Islet of Langerhans (tissue), 1 donor: Measurements from ENCODE around the gene KIF26B.
"Not testable (repeated sequence)": the region's sequence is repeated elsewhere in the genome, so short reads cannot be mapped to it uniquely, and the experiment has no call there.

ENCODE experiments used
- FAIRE-seq: peaks from one replicate; lab custom pipeline; 2011; peaks lifted over from hg19 to GRCh38; lab: Jason Lieb, UNC

KIF26B gene

DNA sequence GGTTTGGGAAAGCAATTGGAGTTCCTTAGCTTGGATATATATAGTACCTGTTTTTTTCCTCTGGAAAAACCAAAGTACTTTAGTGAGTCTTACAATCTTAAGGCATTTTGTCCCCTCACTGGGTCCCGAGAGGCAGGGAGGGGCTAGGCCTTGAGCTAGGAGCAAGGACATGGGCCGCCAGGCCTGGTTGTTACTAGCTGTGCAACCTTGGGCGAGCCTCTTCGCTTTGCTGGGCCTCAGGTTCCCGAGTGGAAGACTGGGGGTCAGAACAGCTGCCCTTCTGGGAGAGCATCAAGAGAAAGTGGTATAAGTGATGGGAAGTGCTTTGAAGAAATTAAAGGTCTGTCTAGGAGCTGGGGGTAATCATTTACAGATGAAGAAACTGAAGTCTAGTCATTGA lies 553.2 kb downstream of the KIF26B start:
- FAIRE-seq, result no peak

DNA sequence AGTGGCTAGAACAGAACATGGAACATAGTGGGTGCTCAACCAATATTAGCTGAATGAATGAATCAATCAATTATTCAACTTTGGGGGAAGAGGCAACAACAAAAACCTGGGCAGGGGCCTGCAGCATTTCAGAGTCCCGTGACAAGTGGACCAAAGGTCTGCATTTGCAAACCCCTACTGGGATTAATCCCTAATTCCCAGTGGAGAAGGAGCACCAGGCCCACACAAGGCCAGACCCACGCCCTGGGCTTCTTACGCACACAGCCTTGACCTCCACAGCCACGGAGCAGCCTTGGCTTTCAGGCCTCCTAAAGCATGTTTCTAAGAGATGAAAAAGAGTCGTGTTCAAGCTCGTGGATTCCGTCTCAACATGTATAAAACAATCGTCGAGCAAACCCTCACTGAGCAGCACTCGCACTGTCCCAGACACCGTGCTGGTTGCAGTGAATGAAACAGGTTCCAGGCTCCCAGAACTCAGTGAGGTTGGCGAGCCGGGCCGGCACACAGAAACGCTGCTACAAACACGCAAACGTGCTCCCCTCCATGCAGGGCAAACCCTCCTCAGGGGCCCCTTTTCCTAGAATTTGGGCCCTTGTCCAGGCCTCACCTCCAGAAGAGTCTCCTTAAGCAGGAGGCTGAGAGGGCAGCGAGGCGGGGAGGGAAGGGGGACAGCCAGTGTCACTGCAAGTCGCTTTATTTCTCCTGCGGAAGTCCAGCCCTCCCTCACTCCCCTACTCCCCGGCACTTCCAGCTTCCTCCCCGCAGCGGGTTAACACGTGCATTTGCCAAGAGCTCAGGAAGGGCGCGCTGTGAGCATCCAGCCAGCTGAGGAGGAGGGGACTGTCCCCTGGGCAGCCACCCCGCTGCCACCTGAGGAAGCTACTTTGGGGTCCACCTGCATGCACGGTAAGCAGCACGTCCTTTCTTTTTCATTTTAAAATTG lies 556.4 kb downstream of the KIF26B start:
- FAIRE-seq, result no peak

DNA sequence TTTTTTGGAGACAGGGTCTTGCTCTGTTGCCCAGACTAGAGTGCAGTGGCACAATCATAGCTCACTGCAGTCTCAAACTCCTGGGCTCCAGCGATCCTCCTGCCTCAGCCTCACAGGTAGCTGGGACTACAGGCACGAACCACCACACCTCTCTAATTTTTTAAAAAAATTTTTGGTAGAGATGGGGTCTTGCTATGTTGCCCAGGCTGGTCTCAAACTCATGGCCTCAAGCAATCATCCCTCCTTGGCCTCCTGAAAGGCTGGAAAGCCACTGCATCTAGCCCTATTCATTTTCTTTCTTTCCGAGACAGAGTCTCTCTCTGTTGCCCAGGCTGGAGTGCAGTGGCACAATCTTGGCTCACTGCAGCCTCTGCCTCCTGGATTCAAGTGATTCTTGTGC lies 559.2 kb downstream of the KIF26B start:
- FAIRE-seq, result not testable (repeated sequence)

DNA sequence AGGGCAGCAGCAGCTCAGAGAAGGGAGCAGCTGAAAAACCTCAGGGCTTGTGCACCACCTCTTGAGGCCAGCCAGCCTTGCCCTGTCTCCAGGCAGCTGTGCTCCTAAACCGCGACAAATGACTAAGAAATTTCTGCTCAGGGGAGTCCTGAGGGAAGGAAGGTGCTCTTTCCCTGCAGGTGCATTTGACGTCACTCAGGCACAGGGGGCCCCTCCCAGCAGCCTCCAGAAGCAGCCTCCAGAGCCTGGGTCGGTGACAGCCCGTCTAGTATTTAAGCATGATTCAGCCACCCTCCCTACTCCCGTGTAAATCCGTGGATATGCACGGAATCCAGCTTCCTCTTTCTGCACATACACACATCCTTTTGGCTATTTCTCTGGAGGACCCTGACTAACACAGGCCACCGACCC lies 560.5 kb downstream of the KIF26B start:
- FAIRE-seq, result no peak

DNA sequence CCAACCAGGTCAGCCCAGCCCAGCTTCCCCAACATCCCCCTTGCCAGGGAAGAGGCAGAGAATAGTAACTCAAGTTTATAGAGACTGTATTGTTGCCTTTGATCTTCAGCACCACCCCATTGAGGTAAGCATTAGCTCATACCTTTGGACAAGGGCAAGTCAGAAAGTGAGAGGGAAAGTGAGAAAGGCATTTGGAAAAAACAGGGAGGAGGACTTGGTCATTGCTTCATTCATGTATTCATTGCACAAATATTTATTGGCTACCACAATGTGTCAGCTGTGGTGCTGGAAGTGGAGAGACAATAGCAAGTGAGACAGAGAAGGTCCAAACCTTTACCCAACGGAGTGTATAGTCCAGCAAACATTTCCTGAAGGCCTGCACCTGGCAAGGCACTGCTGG lies 561.2 kb downstream of the KIF26B start:
- no peak for FAIRE-seq

DNA sequence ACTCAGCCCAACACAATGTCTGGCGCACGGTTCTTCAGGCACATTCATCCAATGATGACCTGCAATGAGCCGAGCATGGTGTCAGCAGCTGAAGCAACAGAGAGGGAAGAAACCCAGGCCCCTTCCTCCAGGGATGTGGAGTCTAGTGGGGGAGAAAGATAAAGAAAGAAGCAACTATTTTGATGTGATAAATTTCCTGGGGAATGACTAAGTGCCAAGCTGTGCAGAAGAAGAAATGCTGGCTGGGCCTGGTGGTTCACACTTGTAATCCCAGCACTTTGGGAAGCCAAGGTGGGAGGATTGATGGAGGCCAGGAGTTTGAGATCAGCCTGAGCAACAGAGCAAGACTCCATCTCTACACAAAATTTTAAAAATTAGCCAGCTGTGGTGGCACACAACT lies 561.8 kb downstream of the KIF26B start:
- FAIRE-seq, result no peak

DNA sequence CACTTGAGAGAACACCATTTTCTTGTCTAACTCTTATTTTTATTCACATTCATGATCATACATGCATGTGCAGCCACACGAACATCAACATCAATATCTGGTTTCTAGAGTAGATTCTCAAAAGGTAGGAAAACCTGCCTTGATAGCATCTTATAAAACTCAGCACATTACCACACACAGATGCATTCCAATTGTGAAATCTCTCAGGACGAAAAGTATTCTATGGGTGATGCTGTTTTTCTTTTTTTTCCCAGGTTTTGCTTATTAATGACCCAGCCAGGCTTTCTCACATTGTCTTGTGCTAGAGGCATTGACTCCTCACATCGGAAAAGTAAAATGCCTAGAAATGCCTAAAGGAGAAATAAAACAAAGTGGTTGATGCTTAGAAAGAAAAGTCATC lies 562.8 kb downstream of the KIF26B start:
- no peak for FAIRE-seq

DNA sequence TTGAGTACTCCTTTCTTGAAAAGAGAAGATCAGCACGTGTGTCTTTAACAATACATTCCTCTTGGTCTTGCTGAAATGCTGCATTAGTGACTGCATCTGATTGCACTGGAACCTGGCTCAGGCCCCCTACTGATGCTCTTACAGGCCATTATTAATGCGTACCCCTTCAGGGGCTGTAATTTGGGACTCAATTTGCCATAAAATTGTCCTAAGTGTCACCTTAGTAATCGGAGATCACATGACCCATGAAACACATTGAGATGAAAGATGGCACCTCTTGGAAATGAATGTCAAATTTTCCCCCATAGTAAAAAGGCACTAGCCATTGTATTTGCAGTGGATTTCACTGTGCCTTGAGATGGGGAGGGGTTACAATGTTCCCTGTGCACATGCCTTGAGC lies 563.3 kb downstream of the KIF26B start:
- no peak for FAIRE-seq

DNA sequence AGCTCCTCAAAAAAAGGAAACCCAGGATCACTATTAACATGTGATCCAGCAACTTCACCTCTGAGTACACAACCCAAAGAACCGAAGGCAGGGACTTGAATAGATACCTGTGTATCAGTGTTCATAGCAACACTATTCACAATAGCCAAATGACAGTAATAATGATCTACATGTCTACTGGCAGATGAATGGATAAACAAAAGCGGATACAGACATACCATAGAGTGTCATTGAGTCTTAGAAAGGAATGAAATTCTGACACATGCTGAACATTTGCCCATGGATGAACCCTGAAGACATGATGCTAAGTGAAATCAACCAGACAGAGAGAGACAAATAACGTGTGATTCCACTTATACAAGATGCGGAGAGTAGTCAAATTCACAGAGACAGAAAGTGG lies 564.2 kb downstream of the KIF26B start:
- no peak for FAIRE-seq

DNA sequence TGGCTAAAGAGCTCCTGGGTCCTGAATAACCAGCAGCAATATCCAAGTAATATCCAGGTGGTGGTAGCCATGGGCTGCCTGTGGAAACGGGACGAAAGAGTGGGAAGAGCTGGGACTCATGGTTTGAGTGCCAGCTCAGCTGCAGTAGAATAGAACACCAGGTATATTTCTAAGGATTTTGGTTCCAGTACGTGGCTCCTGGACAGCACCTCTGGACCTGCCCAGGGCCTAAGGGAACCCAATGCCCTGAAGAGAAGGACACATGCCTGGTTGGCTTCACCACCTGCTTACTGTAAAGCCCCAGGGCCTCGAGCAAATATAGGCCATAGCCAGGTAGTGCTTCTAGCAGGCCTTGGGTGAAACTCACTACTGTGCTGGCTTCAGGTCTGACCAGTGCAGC lies 566.7 kb downstream of the KIF26B start:
- FAIRE-seq, result no peak

DNA sequence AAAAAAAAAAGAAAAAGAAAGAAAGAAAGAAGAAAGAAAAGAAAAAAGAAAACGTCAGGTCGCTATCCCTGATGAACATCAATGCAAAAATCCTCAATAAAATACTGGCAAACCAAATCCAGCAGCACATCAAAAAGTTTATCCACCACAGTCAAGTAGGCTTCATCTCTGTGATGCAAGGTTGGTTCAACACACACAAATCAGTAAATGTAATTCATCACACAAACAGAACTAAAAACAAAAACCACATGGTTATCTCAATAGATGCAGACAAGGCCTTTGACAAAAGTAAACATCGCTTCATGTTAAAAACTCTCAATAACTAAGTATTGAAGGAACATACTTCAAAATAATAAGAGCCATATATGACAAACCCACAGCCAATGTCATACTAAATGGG lies 573.2 kb downstream of the KIF26B start:
- FAIRE-seq, result not testable (repeated sequence)

DNA sequence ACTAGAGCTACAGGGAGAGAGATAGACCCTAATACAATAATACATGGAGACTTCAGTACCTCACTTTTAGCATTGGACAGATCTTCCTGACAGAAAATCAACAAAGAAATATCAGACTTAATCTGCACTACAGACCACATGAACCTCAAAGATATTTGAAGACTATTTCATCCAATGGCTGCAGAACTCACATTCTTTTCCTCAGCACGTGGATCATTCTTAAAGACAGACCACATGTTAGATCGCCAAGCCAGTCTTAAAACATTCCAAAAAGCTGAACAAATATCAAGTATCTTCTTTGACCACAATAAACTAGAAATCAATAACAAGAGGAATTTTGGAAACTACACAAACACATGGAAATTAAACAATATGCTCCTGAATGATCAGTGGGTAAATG lies 576.0 kb downstream of the KIF26B start:
- no peak for FAIRE-seq

DNA sequence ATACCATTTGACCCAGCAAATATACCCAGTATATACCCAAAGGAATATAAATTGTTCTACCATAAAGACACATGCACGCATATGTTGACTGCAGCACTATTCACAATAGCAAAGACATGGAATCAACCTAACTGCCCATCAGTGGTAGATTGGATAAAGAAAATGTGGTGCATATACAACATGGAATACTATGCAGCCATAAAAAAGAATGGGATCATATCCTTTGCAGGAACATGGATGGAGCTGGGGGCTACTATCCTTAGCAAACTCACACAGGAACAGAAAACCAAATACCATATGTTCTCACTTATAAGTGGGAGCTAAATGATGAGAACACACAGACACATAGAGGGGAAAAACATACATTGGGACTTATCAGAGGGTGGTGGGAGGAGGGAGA lies 585.6 kb downstream of the KIF26B start:
- FAIRE-seq, result not testable (repeated sequence)

DNA sequence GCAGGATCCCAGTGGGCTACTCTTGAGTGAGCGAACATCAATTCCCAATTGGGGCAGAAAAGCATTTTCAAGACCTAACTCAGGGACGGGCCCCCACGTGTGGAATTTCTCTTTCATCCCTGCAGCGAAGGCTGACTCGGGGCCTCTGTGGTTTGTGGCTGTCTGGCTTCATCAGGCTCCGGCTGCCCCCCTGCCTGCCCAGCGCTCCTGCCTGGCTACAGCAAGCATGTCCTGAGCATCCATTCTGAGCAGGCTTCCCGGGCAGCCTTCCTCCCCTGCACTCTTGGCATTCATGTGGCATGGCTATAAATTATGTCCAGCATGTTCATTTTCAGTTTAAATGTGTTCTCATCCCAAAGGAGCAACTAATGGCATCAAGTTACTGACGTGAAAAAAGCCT lies 588.1 kb downstream of the KIF26B start:
- no peak for FAIRE-seq

DNA sequence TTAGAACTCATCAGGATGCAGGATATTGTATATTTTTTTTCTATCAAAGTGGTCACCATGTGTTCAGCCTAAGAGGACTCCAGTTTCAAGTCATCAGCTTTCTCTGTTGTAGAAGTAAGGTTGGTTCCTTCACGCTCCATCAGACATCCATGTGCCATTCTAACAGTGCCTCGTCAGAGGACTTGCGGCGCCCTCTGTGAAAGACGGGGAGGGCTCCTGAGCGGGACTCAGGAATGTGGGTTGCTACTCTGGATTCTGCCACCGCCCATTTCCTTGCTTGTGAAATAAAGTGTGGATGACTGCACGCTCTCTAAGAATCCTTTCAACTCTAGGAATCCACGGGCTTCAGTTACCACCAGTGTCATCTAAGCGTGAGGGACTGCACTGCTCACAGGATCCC lies 593.5 kb downstream of the KIF26B start:
- no peak for FAIRE-seq

DNA sequence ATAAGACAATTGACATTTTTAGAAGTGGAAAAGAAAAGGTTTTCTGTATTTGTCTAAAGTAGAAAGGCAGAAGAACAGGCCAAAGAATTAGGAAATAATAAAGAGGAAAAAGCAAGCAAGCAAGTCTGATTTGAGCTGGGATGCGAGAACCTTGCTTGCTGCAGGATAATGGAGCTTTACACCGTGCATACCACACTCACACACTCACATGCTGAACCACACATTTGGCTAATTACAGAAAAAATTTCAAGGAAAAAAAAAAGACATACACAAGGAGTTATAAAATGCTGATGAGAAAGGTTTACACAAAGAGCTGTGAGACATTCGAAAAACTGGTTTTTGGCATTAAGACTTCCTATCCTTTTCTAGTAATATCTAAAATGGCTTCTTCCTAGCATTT lies 593.9 kb downstream of the KIF26B start:
- FAIRE-seq, result no peak

DNA sequence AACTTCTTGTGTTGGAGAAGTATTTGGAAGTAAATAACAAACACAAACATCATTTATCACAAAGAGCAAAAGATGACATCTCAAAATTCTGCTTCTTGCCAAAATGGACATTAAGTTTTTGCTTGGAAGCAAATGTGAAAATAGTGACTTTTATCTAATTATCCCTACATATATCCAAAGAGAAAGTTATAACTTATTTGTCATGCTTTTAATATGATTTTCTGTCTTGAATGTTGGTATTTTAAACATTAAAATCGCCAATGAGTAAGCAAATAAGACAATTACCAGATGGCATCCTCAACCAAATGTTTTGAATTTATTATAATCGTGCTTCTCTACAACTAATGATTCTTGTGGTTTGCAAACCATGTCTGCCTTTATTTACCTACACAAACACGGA lies 594.3 kb downstream of the KIF26B start:
- FAIRE-seq, result no peak

DNA sequence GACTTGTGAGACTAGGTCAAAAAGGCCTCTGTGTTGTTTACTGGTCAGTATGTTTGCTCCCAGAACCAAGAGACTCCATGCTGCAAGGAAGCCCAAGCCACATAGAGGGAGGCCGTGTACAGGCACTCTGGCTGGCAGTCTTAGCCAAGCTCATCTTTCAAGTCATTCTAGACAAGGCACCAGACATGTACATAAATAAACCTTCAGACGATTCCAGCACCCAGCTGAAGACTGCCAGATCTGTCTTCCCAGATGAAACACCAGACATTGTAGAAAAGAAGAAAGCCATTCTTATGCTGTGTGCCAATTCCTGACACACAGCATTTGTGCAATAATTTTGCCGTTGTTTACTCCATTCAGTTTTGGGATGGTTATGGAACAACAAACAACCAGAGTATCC lies 595.5 kb downstream of the KIF26B start:
- no peak for FAIRE-seq

DNA sequence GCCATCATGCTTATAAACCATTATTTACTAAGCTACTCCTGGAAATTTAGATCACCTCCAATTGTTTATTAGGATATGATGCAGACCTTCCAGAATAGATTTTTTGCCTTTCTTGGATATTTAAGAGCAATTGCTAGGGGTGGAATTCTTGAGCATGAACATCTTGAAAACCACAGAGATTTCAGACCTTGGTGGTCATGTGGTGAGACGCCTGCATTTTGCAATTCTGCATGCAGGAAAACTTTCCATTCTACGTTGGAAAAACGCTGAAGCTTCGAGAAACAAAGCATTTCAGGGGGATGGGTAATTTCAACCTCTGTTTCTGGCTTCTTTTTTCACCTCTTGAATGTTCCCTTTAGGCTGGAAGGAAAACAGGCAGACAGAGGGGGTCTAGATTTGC lies 596.3 kb downstream of the KIF26B start:
- no peak for FAIRE-seq

DNA sequence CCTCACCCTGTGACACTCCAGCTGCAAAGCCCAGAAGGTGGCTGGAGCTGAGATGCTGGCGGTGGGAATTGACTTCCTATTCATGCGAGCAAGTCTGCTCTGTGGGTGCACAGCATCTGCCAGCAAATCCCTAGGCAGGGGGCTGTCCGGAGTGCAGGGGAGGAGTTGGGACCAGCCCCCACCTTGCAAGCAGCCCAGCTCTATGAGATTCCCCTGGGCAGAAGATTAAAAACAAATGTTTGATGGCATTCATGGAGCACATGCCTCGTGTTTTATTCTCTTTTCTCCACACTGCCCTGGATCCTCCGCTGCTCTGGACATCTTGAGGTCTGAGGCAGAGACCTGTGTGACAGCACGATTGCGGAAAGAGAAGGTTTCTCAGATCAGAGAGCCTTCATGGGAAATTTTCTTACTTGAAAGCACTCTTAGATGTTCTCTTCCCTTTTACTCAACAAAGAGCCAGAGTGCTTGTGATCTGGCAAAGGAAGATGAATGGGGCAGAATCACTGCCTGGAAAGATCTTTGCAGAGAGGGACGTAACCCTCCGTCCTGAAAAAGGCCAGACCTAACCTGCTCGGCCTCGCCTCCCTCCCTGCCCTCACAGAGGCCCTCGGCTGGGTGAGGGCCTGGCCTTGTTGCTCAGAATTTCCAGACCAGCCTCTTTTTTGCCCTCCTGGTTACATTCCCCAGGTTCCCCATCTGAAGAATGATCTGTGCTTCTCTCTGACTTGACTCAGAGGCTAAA lies 597.1 kb downstream of the KIF26B start:
- no peak for FAIRE-seq

DNA sequence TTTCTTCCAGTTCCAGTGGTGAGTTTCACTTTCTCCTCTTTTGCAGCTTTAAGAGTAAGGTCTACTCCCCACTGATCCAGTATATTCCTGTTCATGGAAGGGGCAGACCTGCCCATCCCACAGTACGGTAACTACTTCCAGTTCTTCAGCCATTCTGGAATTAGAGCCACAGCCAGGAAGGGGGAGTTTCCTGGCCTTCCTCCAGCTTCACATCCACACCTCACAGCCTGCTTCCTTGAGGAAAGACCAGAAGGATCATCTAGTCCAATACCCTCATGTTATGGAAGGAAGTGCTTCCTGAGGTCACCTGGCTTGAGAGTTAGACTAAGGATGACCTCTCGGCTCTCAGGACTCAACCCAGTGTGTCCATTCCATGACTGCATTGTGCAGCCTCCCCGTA lies 597.8 kb downstream of the KIF26B start:
- FAIRE-seq, result no peak

DNA sequence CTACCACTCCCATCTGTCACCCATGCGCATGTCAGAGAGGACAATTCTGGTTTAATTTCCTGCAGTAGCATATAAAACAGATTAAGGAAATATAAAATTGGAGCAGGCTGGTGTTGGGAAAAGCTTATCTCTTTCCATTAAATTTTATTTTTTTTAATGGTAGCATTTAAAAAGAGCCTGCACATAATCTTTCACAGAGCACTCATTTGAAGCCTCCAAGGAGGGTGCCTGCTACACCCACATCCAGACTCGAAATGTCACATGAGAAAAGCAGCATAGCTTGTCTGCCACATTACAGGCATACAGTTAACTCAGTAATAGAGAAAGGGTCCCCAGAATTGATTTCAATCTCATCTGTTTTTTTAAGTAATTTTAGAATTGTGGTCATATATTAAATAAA lies 599.0 kb downstream of the KIF26B start:
- FAIRE-seq, result no peak

DNA sequence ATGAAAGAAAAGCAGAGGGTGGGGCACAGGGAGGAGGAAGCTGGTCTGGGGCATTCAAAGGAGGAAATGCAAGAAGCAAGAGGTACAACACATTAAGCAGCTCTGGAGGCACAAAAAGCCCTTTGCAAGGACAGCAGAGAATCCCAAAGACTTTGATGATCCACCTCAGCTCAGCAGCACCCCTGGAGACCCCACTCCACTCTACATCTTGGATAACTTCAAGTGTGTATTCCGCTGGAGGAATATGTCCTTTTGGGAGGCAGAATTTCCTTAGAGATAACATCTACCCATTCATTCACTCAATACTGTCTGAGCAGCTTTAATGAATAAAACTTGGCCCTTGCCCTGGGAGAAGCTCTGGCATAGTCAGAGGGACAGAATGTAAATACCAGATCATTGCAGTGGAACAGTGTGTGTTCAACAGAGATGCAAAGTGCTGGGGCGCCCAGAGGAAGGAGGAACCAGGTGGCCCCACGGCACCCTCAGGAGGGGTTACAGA lies 599.7 kb downstream of the KIF26B start:
- no peak for FAIRE-seq
